HG02763 (cell line): Measurements from ENCODE around the gene SPARCL1.
"Not testable (repeated sequence)": the region's sequence is repeated elsewhere in the genome, so short reads cannot be mapped to it uniquely, and the experiment has no call there.

Experiments
- ATAC-seq: cut with Tn5 transposase; IDR thresholded peaks from one replicate; pipeline ENCODE4 v1.9.1; 2021; ENCODE audit warnings: mild to moderate bottlenecking, moderate library complexity; ENCODE audit not compliant: unreplicated experiment

The SPARCL1 gene

DNA sequence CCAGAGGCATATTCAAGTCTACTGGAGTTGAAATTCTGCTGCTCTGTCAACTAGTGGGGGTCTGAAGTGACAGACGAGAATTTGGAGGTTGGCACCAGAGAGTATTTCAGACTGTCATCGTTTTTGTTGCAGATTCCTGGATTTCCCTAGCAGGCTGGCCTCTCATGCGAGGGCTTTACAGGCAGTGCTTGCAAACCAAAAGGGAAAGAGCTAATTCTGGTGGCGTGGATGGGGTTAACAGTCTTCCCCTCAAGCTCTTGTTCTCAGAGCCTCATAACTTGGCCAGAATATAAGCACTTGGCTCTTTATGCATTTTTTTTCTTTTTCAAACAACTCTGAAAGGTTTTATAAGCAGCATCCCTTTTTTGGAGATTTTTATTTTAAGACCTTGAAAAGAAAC is at the start of gene SPARCL1:
TSS of gene SPARCL1 (minus strand) at position 190 of the 400 bp plus-strand sequence. CDS start 29,802 bp downstream, outside the sequence.
- no peak for ATAC-seq

DNA sequence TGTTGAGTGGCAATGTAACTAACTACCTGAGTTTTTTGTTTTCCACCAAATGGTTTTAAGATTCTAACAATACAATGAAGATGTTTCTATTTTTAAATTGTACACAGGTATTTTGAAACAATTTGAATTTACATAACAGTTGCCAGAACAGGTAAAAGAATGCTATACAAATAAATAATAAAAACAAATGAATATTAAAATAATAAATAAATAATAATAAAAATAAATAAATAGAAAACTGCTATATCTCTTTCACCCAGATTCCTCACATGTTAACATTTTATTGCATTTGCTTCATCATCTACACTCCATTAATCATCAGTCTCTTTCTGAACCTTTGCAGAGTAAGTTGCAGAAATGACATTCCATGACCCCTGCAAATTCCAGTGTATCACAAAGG is 46.8 kb upstream of the SPARCL1 start:
- no peak for ATAC-seq

DNA sequence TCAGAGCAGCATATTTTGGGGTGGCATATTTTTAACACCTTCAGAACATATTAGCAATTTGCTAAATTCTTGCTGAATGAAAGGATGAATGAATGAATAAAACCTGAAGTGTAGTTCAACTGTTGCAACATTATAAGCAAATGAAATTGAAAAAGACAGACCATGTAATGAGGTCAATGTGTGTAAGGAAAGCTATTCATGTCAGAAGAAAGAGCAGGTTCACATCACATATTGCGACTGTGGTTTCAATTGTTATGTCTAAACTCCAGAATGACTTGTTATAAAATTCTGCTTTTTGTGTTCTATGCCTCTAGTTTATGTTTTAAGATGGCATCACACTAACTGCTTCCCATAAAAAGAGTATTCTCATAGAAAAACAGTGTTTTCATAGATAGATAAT is 46.2 kb upstream of the SPARCL1 start:
- no peak for ATAC-seq

DNA sequence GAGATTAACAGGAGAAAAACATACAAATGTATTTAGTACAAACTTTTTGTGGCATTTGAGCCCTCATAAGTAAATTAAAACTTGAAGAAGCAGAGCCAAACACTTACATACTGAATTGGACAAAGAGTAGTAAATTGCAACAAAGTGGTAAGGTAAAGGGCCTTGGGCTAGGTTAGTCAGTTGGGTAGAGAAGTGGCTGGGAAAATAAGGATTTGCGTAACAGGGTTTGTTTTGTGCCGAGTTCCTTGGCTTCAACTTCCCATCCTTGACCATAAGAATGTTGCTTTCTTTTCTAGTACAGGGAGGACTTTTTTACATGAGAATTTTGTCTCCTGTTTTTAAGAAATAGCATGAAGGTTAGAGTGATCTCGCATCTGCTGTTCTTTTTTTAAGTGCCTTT is 45.8 kb upstream of the SPARCL1 start:
- ATAC-seq = no peak

GRCh38 chr4:87574376-87574775 is 45.2 kb upstream of the SPARCL1 start:
- not testable (repeated sequence) for ATAC-seq

DNA sequence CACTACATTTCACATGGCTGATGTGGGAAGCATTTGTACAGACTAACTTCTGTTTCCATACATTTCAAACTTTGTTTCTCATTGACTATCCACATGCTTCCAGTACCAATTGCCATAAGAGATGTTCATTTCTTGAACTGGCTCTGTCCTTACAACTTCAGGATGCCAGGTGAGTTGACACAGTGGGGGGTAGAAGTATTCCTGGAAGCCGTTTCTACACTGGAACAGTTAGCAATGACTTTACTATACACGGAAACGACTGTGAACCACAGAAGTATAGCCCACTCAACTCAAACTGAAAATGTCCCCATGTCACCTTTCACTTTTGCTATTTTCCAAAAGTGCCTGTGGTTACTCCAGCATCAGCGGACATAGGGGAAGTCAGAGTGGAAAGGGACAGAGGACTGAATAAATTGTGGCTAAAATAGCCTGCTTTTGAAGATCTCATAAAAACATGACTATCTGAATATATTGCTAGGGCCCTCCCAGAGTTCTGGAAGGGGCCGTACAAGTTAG is 41.2 kb upstream of the SPARCL1 start:
- no peak for ATAC-seq

DNA sequence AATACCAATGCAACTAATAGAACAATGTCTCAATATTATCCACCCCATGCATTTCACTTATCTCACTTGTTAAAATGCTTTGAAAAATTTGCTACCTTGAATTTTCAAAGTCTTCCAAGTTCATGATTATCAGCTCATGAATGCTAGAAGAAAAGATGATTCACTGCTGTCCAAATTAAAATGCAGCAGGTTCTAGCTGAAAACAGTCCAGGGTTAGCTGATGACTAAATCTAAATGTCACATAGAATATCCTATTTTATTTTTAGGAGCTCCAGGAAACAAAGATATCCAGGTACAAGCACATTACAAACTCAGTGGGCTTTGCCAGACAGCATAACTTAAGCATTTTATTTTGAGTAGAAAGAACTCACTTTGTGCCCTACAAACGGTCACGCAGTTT is 38.0 kb upstream of the SPARCL1 start:
- no peak for ATAC-seq

DNA sequence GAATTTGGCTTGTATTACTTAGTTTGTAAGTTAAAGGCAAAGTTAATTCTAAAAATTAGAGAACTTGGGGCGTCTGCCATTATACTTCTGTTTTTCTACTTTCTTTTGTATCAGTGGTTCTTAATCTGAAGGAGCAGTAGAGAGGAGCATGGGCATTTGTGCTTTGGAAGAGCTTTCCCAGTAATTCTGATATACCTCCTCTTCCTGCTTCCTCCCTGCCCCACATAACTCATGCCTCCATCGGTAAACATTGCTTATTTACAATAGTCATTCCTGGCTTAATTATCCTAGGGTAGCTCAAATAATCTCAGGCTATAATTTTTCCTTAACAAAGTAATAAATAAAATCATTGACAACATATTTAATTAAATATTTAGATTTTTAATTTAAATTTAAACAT is 37.1 kb upstream of the SPARCL1 start:
- ATAC-seq = no peak

DNA sequence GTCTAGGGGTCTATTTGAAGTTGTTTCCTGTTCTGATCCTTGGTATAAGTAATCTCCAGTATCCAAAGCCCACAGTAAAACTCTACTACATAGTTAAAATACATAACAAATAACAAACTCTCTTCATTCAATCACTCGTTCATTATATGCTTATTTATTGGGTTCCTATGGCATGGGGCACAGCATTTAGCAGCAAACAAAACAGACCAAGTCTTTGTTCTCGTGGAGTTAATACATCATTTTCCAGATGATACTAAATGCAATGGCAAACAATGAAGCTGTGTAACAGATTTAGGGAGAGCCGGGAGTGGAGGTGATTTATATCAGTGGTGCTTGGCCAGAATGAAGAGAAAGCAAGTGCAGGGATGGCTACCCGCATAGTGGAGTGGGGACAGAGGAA is 36.6 kb upstream of the SPARCL1 start:
- ATAC-seq = no peak

DNA sequence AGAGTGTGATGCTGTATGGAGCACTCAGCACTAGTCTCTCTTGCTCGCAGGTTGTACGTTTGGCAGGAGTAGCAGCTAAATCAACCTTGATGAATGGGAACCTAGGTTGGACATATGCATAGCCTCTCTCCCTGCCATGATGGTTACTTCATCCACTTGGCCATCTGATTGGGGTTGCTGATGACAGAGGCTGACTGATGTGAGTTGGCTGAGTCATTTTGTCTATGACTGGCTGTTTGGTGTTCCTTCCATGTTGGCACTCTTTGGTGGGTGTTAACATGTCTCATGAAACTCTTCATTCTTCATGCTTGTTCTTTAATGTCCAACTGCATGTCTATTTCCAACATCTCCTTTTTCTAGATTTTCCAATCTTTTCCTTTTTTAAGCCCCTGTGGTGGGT is 31.6 kb upstream of the SPARCL1 start:
- no peak for ATAC-seq

DNA sequence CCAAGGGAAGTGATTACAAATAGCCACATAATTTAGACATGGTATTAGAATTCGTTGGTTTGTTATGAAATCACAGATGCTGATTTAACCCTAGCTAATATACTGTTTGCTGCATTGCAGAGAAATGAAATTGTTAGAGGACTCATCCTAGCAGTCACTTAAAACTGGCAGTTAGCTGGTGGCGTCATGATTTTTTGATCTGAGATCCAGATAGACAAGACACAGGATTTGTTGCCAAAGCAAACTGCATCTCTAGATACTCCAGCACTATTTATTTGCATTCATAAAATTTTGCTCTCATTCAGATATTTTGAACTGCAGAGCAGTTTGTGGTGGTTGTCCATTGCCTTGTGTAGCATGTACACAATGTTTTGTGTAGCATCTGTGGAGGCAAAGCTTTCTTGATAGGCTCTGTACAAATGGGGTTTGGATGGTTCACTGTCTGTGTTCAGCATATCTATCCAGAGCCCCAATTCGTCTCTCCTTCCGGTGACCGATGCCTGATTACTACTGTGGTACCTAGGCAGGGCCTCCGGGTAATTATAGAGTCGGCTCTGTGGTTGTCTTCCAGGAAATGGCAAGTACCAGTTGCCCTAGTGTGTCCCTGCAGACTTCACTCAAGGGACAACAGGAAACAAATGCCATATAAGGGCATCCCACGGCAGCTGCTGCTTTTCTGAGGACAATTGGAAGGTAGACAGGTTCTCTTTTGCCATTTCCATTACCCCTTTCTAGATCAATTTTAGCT is 30.1 kb upstream of the SPARCL1 start:
- ATAC-seq = peak; percentile 99

- ATAC-seq = no peak
Measured at GRCh38 chr4:87557348-87557747, 28.2 kb upstream of the SPARCL1 start.

DNA sequence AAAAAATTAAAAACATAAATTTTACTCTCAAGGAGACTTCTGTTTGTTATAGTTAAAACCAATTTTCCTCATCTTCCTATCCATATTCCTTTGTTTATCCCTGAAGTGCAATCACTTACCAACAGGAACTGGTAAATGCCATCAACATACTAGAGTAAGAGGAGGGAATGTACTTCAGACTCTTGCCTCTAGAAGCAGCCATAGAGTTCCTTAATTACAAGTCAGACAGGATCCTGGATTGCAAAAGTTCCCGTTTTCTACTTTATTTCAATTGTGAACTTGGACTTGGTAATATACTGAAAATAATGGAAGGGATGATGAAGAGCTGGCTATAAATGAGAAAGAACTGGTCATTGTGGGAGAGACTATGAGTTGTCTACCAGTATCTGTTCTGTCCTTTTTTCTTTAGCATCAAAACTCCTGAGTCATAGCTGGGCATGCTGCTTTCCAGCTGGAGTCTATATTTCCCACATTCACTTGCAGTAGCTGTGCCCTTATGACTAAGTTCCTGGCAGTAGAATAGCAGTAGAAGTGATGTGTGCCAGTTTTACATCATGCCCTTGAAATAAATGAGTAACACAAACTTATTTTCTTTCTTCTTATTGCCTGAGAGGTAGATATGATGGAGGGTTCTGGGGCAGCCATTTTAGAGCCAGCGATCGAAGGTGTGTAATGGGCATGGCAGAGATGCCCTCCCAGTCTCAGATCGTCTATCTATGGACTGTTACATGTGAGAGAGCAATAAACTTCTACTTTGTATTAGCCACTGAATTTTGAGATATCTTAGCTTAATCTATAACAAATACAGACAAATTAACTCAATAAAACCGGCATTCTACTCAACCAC is 26.8 kb upstream of the SPARCL1 start:
- ATAC-seq = no peak

DNA sequence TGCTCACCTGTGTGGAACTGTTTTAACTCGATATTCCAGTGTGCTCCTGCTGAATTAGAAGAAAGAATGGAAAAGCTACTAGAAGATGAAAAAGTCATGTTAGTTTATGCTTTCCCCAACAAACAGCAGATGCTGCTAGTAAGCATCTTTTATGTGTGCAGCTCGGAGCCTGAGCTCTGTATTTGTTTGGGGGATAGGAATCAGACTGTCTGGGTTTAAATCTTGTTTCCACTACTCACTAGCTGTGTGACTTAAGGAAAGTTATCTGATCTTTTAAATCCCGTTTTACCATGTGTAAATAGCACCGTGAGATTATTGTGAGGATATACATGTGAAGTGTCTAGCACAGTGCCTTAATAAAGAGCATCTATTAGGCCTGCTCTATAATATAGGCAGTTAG is 24.0 kb upstream of the SPARCL1 start:
- ATAC-seq = no peak

GRCh38 chr4:87551361-87551760 is 22.2 kb upstream of the SPARCL1 start:
- no peak for ATAC-seq

GRCh38 chr4:87547016-87547708 is 18.0 kb upstream of the SPARCL1 start:
- ATAC-seq = no peak

GRCh38 chr4:87545052-87545451 is 15.9 kb upstream of the SPARCL1 start:
- no peak for ATAC-seq

DNA sequence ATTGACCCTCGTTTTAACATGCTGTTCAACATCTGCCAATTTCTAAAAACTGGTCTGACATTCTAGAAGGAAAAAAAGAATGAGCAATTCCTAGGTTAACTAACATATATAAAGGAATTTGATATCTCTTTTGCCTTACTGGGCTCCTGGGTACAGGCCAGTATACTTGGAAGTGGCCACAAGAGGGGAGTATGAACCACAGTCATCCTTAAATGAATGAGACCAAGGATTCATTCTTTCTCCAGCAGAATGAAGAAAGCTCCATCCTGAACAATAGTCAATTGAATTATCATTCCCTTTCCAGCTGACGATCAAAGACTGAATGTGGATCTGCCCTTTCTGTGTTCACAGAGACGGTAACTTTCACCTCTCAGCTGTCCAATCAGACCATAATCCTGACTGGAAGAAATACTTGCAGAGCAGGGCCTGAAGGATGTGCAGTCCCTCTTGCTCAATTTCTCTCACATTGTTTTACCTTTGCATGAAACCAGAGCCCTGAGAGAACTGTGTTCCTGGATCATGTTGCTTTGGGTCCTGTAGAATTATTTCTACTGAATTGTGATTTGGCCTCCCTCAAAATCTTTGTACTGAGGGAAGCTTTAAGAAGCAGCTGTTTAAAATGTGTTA is 14.8 kb upstream of the SPARCL1 start:
- ATAC-seq = no peak

GRCh38 chr4:87542734-87543312 is 13.6 kb upstream of the SPARCL1 start:
- ATAC-seq = no peak

- no peak for ATAC-seq
Measured at GRCh38 chr4:87541956-87542709, 13.0 kb upstream of the SPARCL1 start.
